Kidney epithelial cell (primary cell): Measurements from ENCODE around the gene NOTUM. TPM values are rescaled to one million over a fixed set of nuclear protein-coding genes. Genes with fewer than 3 reads are reported as not detected.

ENCODE experiments used
- DNase-seq: peaks from one replicate; pipeline ENCODE4 v3.0.0-alpha.2; 2010; ENCODE audit warnings: low read depth
- H3K27me3 ChIP-seq: 2 replicates; pipeline ENCODE4 v1.6.0; 2011; ENCODE audit warnings: low read length; ENCODE audit not compliant: control insufficient read depth, insufficient read depth
- H3K36me3 ChIP-seq: 2 replicates; pipeline ENCODE4 v1.5.1; 2011; ENCODE audit warnings: low read length; ENCODE audit not compliant: control insufficient read depth, insufficient read depth
- H3K4me3 ChIP-seq: 2 replicates; pipeline ENCODE4 v1.5.1; 2011; ENCODE audit warnings: low read depth, mild to moderate bottlenecking, control low read depth, low read length
- CTCF ChIP-seq: IDR thresholded peaks from 2 replicates; pipeline ENCODE4 v1.5.1; 2011; ENCODE audit warnings: mild to moderate bottlenecking, moderate library complexity, low read length, control low read depth, inconsistent platforms; ENCODE audit not compliant: insufficient read depth, poor library complexity, severe bottlenecking
- total RNA-seq: library from RNA; depleted of rRNA; stranded (reverse); fragments of >200 nt; gene quantifications from 2 replicates; pipeline ENCODE4 v1.2.3, GENCODE V29; 2015

NOTUM gene
- total RNA-seq, 1 donor from 2014 or later = 0.17 TPM

DNA sequence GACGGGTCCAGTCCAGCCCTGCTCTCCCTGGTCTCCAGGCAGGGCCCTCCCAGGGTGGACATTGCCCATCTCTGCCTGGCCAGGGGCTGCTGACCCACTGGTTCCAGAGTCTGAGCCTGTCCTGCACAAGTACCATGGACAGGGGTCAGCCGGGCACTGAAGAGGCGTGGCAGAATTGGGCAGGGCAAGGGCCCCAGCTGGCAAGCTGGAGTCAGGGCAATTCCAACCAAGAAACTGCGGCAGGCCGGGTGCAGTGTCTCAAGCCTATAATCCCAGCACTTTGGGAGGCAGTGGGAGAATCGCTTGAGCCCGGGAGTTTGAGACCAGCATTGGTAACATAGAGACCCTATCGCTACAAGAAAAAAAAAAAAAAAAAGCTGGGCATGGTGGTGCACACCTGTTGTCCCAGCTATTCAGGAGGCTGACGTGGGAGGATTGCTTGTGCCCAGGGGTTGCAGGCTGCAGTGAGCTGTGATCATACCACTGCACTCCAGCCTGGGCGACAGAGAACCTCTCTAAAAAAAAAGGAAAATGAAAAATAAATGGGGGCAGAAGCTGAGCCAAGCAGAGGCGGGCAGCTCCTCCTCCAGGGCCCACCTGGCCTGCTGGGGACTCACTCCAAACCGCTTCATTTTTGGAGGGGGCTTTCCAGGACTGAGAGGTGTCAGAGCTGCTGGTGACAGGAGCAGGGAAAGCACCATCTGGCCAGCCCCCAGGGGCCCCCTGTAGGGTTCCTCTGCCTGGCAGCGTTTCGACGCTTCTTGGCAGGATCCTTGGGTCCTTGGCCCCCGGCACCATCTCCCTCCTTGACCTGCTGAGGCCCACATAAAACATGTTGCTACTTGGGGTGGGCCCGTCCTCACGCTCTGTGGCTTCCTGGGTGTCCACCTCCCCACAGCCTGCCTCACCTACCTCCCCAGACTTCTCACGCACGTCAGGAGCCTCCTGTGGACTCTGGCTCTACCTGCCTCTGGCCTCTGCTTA, 30.6 kb downstream of the NOTUM start:
- no peaks in the 10 kb centered on the region for H3K36me3 ChIP-seq

GRCh38 chr17:81929253-81930141, 31.5 kb downstream of the NOTUM start:
- no peaks in the 10 kb centered on the region for H3K36me3 ChIP-seq
- no peak overlapping the region for H3K4me3 ChIP-seq
- no peak for DNase-seq
- peaks cover 9% of the 10 kb centered on the region for H3K27me3 ChIP-seq
- TF ChIP-seq CTCF = no peak

More for the DNA sequence above, 30.6 kb downstream of the NOTUM start:
- Histone ChIP-seq H3K27me3 (peaks cover 9% of the 10 kb centered on the region), H3K4me3 (no peak overlapping the region)
- no peak for DNase-seq
- no peak for TF ChIP-seq CTCF

- TF ChIP-seq CTCF = no peak
- Histone ChIP-seq H3K27me3 (peaks cover 9% of the 10 kb centered on the region), H3K4me3 (peak overlapping the region; percentile 81), H3K36me3 (no peaks in the 10 kb centered on the region)
- DNase-seq = no peak
Observed at GRCh38 chr17:81928544-81929252, 32.3 kb downstream of the NOTUM start.

DNA sequence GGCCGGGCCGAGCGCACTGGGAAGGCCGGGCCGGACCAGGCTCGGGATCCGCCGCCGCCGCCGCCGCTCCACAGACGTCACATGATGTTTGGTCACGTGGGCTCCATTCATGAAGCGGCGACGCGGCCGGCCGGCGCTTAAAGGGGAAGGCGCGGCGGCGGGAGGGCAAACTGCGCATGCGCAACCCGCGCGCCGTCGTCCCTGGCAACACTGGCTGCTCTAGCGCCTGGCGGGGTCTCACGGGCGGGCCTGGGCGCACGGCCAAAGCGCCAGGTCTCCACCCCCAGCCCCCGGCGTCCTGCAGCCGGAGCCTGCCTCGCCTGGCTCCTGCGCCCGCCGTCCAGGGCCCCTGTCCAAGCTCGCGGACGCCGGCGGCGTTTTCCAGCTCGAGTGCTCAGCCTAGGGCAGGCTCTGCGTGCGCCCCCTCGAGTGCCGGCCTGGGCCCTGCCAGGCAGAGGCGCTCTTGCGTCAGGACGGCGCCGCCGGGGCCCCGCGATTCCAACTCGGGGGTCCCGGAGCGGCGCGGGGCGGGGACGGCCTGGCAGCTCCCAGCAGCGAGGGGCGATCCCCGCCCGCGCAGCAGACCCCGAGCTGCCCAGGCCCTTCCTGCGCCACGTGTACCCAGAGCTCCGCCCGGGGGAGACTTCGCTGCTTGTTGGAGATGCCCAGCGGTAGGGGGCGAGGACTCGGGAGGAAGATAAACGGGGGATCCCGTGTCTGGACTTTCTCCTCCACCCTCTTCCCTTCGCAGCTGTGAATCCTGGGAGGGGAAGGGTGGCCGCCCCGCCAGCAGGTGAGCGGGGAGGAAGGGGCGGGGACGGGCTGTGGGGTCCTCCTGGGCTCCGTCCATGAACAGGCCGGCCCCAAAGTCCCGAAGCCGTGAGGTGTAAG, 33.1 kb downstream of the NOTUM start, which contains the start of gene MAFG:
Gene MAFG, minus strand, starts transcription at position 83 of the 891 bp plus-strand sequence. CDS start 4,550 bp downstream, outside the sequence.
- peak within 1 kb of the TSS; percentile 81 for H3K4me3 ChIP-seq
- no peaks in the 10 kb centered on the region for H3K36me3 ChIP-seq
- peaks cover 9% of the 10 kb centered on the region for H3K27me3 ChIP-seq
- DNase-seq = peak; percentile 65
- peak; percentile 23 for TF ChIP-seq CTCF
